Endothelial cell of umbilical vein (primary cell): ENCODE data around the gene KCTD19. TPM values are rescaled to one million over a fixed set of nuclear protein-coding genes. Genes with fewer than 3 reads are reported as not detected.

Source experiments
- BruUV-seq: library from RNA; stranded (reverse); fragments of 400-500 nt; replicated peaks from 2 replicates; lab custom pipeline; 2021; lab: Mats Ljungman, UMichigan
- CTCF ChIA-PET: fragments of 300-600, 350-600 bp; sonication (Branson Sonifier 250); formaldehyde crosslinking; loops from one replicate; lab custom pipeline; 2021; ENCODE audit warnings: antibody characterized with exemption, inconsistent platforms; lab: Charles Lee
- POLR2A ChIA-PET: fragments of 300-600, 350-600 bp; sonication (Branson Sonifier 250); formaldehyde crosslinking; loops from one replicate; lab custom pipeline; 2021; ENCODE audit warnings: antibody characterized with exemption, inconsistent platforms; lab: Charles Lee
- DNase-seq: peaks from one replicate; pipeline ENCODE4 v3.0.0-alpha.2; 2011; ENCODE audit warnings: low read depth, low spot score
- FAIRE-seq: peaks from 2 replicates; lab custom pipeline; 2011; peaks lifted over from hg19 to GRCh38; lab: Jason Lieb, UNC
- H2AFZ ChIP-seq: 2 replicates; pipeline ENCODE4 v1.6.0; 2012; ENCODE audit warnings: low read depth, low read length, control low read depth, inconsistent platforms
- H3K27ac ChIP-seq: 2 replicates; pipeline ENCODE4 v1.5.1; 2011; ENCODE audit warnings: low read depth, mild to moderate bottlenecking, control low read depth, low read length, moderate library complexity; ENCODE audit not compliant: insufficient read depth
- H3K27me3 ChIP-seq, 2 experiments: 2 replicates each; pipeline versions ENCODE4 v1.6.0 to v1.6.1; 2011; ENCODE audit warnings: low read length in 2 of 2, mixed read lengths in 1 of 2; ENCODE audit not compliant: control insufficient read depth in 2 of 2, insufficient read depth in 2 of 2
- H3K36me3 ChIP-seq, 2 experiments: 2 replicates in 1 of 2; 3 replicates in 1 of 2; pipeline ENCODE4 v1.5.1; 2011; ENCODE audit warnings: low read length in 2 of 2, mild to moderate bottlenecking in 1 of 2, moderate library complexity in 1 of 2; ENCODE audit not compliant: control insufficient read depth in 2 of 2, insufficient read depth in 2 of 2; ENCODE audit errors: extremely low read depth in 1 of 2
- H3K4me1 ChIP-seq: 3 replicates; pipeline ENCODE4 v1.5.1; 2011; ENCODE audit warnings: mild to moderate bottlenecking, low read length; ENCODE audit not compliant: control insufficient read depth, insufficient read depth; ENCODE audit errors: extremely low read depth
- H3K4me2 ChIP-seq: 2 replicates; pipeline ENCODE4 v1.6.1; 2011; ENCODE audit warnings: low read length, control low read depth, mixed read lengths; ENCODE audit not compliant: insufficient read depth
- H3K4me3 ChIP-seq, 3 experiments: fragments of 200-600 bp in 1 of 3; sonication (generic), shearing (Covaris generic) in 1 of 3; replicated peaks in 1 of 3; 2 replicates each; pipeline ENCODE4 v1.5.1; 2011 to 2016; ENCODE audit warnings: control low read depth in 3 of 3, low read length in 3 of 3, mild to moderate bottlenecking in 2 of 3, inconsistent platforms in 1 of 3, low read depth in 1 of 3, moderate library complexity in 1 of 3; ENCODE audit not compliant: insufficient read depth in 1 of 3
- H3K79me2 ChIP-seq: 2 replicates; pipeline ENCODE4 v1.6.0; 2012; ENCODE audit warnings: low read length, inconsistent platforms; ENCODE audit not compliant: control insufficient read depth, insufficient read depth
- H3K9ac ChIP-seq: replicated peaks from 2 replicates; pipeline ENCODE3; 2011; ENCODE audit warnings: low read length, control low read depth; ENCODE audit not compliant: insufficient read depth; ENCODE audit errors: extremely low read depth
- H3K9me1 ChIP-seq: replicated peaks from 3 replicates; pipeline ENCODE4 v1.6.0; 2011; ENCODE audit warnings: mild to moderate bottlenecking, low read length; ENCODE audit not compliant: control insufficient read depth, insufficient read depth; ENCODE audit errors: extremely low read depth
- H3K9me3 ChIP-seq: replicated peaks from 2 replicates; pipeline ENCODE4 v1.5.1; 2012; ENCODE audit warnings: low read length, inconsistent platforms; ENCODE audit not compliant: control insufficient read depth, insufficient read depth
- H4K20me1 ChIP-seq: replicated peaks from 2 replicates; pipeline ENCODE3; 2011; ENCODE audit warnings: mild to moderate bottlenecking, low read length; ENCODE audit not compliant: control insufficient read depth, insufficient read depth; ENCODE audit errors: extremely low read depth
- EZH2 ChIP-seq: IDR thresholded peaks from 2 replicates; pipeline ENCODE4 v1.6.1; 2012; ENCODE audit warnings: borderline replicate concordance, low read depth, mild to moderate bottlenecking, moderate library complexity, low read length, inconsistent platforms; ENCODE audit not compliant: severe bottlenecking
- FOS ChIP-seq: IDR thresholded peaks from 2 replicates; pipeline ENCODE4 v1.6.1; 2011; ENCODE audit warnings: mild to moderate bottlenecking, low read length, moderate library complexity, borderline replicate concordance; ENCODE audit not compliant: insufficient read depth
- GATA2 ChIP-seq: IDR thresholded peaks from 2 replicates; pipeline ENCODE4 v1.7.0; 2011; ENCODE audit warnings: low read depth, mild to moderate bottlenecking, moderate library complexity, mixed read lengths, low read length; ENCODE audit not compliant: insufficient read length, insufficient read depth
- JUN ChIP-seq: IDR thresholded peaks from 2 replicates; pipeline ENCODE4 v1.6.1; 2011; ENCODE audit warnings: borderline replicate concordance, low read depth; ENCODE audit not compliant: insufficient read length, insufficient read depth
- MYC ChIP-seq: IDR thresholded peaks from one replicate; pipeline ENCODE4 v1.6.1; 2011; ENCODE audit warnings: mild to moderate bottlenecking, low read depth, low read length
- POLR2A ChIP-seq: IDR thresholded peaks from 2 replicates; pipeline ENCODE4 v1.6.1; 2012; ENCODE audit warnings: low read depth, mild to moderate bottlenecking, control low read depth, low read length
- POLR2AphosphoS5 ChIP-seq: IDR thresholded peaks from 2 replicates; pipeline ENCODE4 v1.6.1; 2012; ENCODE audit warnings: low read depth, mild to moderate bottlenecking, control low read depth, low read length, moderate library complexity; ENCODE audit not compliant: insufficient read depth
- dilution Hi-C: fragments of 300-500 bp; cut with MboI; formaldehyde crosslinking; loops from one replicate; pipeline ENCODE4 v1.15.0; 2019; ENCODE audit warnings: low sequenced_read_pairs; ENCODE audit not compliant: extremely low pct_ligation_motif_present
- intact Hi-C: fragments of 100-400 bp; cut with micrococcal nuclease; formaldehyde crosslinking; loops from one replicate; pipeline ENCODE4 v1.10.0; 2022
- polyA plus RNA-seq, 4 experiments: library from polyadenylated mRNA; depleted of rRNA in 3 of 4; stranded (reverse) in 3 of 4; unstranded in 1 of 4; fragments of >200 nt; gene quantifications; 2 replicates each; pipeline versions ENCODE4 v1.2.1 to v1.2.3, GENCODE V29; 2011 to 2012; ENCODE audit warnings: missing spikeins in 1 of 4
- total RNA-seq: library from RNA; stranded (reverse); gene quantifications from 2 replicates; pipeline ENCODE4 v1.2.3, GENCODE V29; 2021
- TF ChIP-seq, protein P1 (sequence below), 2 donors: IDR thresholded peaks; 1 replicate in 1 of 2; 2 replicates in 1 of 2; pipeline ENCODE4 v1.5.1; 2011; ENCODE audit warnings: low read length in 2 of 2, mild to moderate bottlenecking in 2 of 2, moderate library complexity in 2 of 2, control low read depth in 1 of 2, inconsistent platforms in 1 of 2, low read depth in 1 of 2; ENCODE audit not compliant: insufficient read depth in 1 of 2; ENCODE audit errors: extremely low read depth in 1 of 2
- TF ChIP-seq, protein P2 (sequence below): IDR thresholded peaks from 2 replicates; pipeline ENCODE4 v1.6.1; 2011; ENCODE audit not compliant: insufficient read depth, insufficient read length

The KCTD19 gene
- total and polyA plus RNA-seq, 2 donors (not counting 3 experiments of a cell fraction or from before 2014, with no cell fraction given): 0.21 to 0.44 TPM

DNA sequence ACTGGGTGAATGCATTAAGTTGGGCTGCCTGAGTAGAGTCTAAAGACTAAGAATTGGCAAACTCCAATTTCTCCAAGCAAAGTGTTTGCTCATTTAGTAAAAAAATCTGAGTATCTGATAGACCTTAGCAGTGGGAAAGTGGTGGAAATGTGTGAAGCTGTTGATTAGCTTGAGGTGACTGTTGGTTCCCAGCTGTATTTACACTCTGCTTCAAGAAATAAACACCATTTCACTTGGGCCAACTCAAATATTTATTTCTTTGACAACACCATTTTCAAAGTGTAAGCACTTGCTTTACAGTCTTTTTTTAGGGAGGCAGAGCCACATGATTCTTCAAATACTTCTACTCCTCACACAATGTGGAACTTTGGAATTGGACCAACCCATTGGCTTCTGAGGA is 8.7 kb downstream of the KCTD19 start:
- TF ChIP-seq MYC: no peak
- no peak for TF ChIP-seq FOS
- TF ChIP-seq POLR2A: no peak
- TF ChIP-seq POLR2AphosphoS5: no peak
- no peak for TF ChIP-seq EZH2
- TF ChIP-seq, protein P1, sequence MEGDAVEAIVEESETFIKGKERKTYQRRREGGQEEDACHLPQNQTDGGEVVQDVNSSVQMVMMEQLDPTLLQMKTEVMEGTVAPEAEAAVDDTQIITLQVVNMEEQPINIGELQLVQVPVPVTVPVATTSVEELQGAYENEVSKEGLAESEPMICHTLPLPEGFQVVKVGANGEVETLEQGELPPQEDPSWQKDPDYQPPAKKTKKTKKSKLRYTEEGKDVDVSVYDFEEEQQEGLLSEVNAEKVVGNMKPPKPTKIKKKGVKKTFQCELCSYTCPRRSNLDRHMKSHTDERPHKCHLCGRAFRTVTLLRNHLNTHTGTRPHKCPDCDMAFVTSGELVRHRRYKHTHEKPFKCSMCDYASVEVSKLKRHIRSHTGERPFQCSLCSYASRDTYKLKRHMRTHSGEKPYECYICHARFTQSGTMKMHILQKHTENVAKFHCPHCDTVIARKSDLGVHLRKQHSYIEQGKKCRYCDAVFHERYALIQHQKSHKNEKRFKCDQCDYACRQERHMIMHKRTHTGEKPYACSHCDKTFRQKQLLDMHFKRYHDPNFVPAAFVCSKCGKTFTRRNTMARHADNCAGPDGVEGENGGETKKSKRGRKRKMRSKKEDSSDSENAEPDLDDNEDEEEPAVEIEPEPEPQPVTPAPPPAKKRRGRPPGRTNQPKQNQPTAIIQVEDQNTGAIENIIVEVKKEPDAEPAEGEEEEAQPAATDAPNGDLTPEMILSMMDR (IDR thresholded peaks at IDR 0.05; ENCODE audit: extremely low read depth in 1 of 2, insufficient read depth in 1 of 2, low read depth in 1 of 2, low read length in 2 of 2): no peak
- TF ChIP-seq, protein P2, sequence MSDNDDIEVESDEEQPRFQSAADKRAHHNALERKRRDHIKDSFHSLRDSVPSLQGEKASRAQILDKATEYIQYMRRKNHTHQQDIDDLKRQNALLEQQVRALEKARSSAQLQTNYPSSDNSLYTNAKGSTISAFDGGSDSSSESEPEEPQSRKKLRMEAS: no peak
- TF ChIP-seq GATA2: no peak
- no peak for TF ChIP-seq JUN
- H3K79me2 ChIP-seq: no peaks in the 10 kb centered on the region
- no peak overlapping the region for H2AFZ ChIP-seq
- no peaks in the 10 kb centered on the region for H4K20me1 ChIP-seq
- H3K4me3 ChIP-seq: no peak overlapping the region
- peaks cover 2 to 6% of the 10 kb centered on the region in 2 experiments for H3K27me3 ChIP-seq
- H3K9ac ChIP-seq: no peak overlapping the region
- no peaks in the 10 kb centered on the region for H3K36me3 ChIP-seq
- H3K4me1 ChIP-seq: no peaks in the 10 kb centered on the region
- DNase-seq (no peak), FAIRE-seq (no peak)
- no peak overlapping the region for H3K4me2 ChIP-seq
- no TSS peak for BruUV-seq
- ChIA-PET CTCF (interaction anchor here (4.2 kb wide), 1 partner anchor 9 kb away, joined by 15 read pairs; the partner anchor contains the start of genes KCTD19 and LRRC36), POLR2A (no interaction called here)
- dilution Hi-C loops (no loop called here), intact Hi-C loops (loop anchor here (10.0 kb wide), 1 partner anchor 587 kb away; no protein-coding TSS in a partner anchor)
- no peaks in the 10 kb centered on the region for H3K9me3 ChIP-seq
- no peaks in the 10 kb centered on the region for H3K9me1 ChIP-seq
- H3K27ac ChIP-seq: no peak overlapping the region
